CD4-positive, CD25-positive, alpha-beta regulatory T cell (primary cell): Measurements from ENCODE around the gene FLNB. TPM values are rescaled to one million over a fixed set of nuclear protein-coding genes. Genes with fewer than 3 reads are reported as not detected.

Source experiments
- ATAC-seq, 2 donors: fragments of 150-1000 bp; cut with Tn5 transposase; one replicate each; pipeline ENCODE4 v1.10.0; 2021; ENCODE audit warnings: low read depth in 2 of 2, moderate number of reproducible peaks in 2 of 2, moderate library complexity in 1 of 2
- DNase-seq, 3 donors: peaks; one replicate each; pipeline versions ENCODE4 v3.0.0 to v3.0.0-alpha.2; 2012 to 2022; ENCODE audit warnings: mixed read lengths in 1 of 3
- H3K27ac ChIP-seq: one replicate; pipeline ENCODE4 v1.7.0; 2013; ENCODE audit warnings: mild to moderate bottlenecking, low read length; ENCODE audit not compliant: insufficient read depth, poor library complexity, severe bottlenecking
- H3K27me3 ChIP-seq: one replicate; pipeline ENCODE4 v1.7.0; 2013; ENCODE audit warnings: low read length; ENCODE audit not compliant: control insufficient read depth, insufficient read depth
- H3K36me3 ChIP-seq: one replicate; pipeline ENCODE4 v1.7.0; 2013; ENCODE audit warnings: mild to moderate bottlenecking, low read length, moderate library complexity; ENCODE audit not compliant: control insufficient read depth, insufficient read depth
- H3K4me1 ChIP-seq: 2 replicates; pipeline ENCODE4 v1.7.0; 2013; ENCODE audit warnings: mild to moderate bottlenecking, low read length; ENCODE audit not compliant: insufficient read depth, control insufficient read depth, poor library complexity, severe bottlenecking
- H3K4me3 ChIP-seq: one replicate; pipeline ENCODE4 v1.7.0; 2013; ENCODE audit warnings: low read depth, mild to moderate bottlenecking, low read length, moderate library complexity
- H3K9me3 ChIP-seq, 2 experiments: 1 replicate in 1 of 2; 2 replicates in 1 of 2; pipeline ENCODE4 v1.7.0; 2013; ENCODE audit warnings: low read length in 2 of 2, mild to moderate bottlenecking in 1 of 2, moderate library complexity in 1 of 2; ENCODE audit not compliant: control insufficient read depth in 2 of 2
- H3K27ac Mint-ChIP-seq, 3 donors: one replicate each; pipeline ENCODE4 v1.8.0; 2020 to 2022; ENCODE audit warnings: mild to moderate bottlenecking in 3 of 3, mixed read lengths in 3 of 3, moderate library complexity in 2 of 3
- H3K27me3 Mint-ChIP-seq: one replicate; pipeline ENCODE4 v1.8.0; 2022; ENCODE audit warnings: mild to moderate bottlenecking, mixed read lengths
- H3K36me3 Mint-ChIP-seq: one replicate; pipeline ENCODE4 v1.8.0; 2020; ENCODE audit warnings: mixed read lengths
- H3K4me1 Mint-ChIP-seq, 4 donors: one replicate each; pipeline ENCODE4 v1.8.0; 2020 to 2022; ENCODE audit warnings: mixed read lengths in 4 of 4, mild to moderate bottlenecking in 1 of 4
- H3K4me3 Mint-ChIP-seq, 4 donors: one replicate each; pipeline ENCODE4 v1.8.0; 2020 to 2022; ENCODE audit warnings: mild to moderate bottlenecking in 4 of 4, mixed read lengths in 4 of 4, moderate library complexity in 3 of 4
- H3K9me3 Mint-ChIP-seq, 7 donors: one replicate each; pipeline ENCODE4 v1.8.0; 2020 to 2022; ENCODE audit warnings: mixed read lengths in 7 of 7, mild to moderate bottlenecking in 3 of 7, moderate library complexity in 2 of 7
- polyA plus RNA-seq, 4 donors: library from polyadenylated mRNA; unstranded; fragments of 300-500 nt; fragmentation: Illumina TruSeq; gene quantifications; one replicate each; pipeline ENCODE4 v1.2.3, GENCODE V29; 2021
- total RNA-seq: library from RNA; stranded (reverse); gene quantifications from one replicate; pipeline ENCODE4 v1.2.3, GENCODE V29; 2022

Gene FLNB
- total and polyA plus RNA-seq, 5 donors from 2014 or later, result 8.9 to 40.8 (median 14.5) TPM

- Histone ChIP-seq H3K9me3 (no peaks in the 10 kb centered on the region), H3K4me1 (peaks cover 11% of the 10 kb centered on the region), H3K4me3 (no peak overlapping the region), H3K27ac (no peak overlapping the region), H3K27me3 (no peaks in the 10 kb centered on the region), H3K36me3 (no peaks in the 10 kb centered on the region)
- H3K4me3 Mint-ChIP-seq, result peak overlapping the region; percentile 19 to 77 (median 74)
- DNase-seq (peak; percentile 76 to 82 (median 82)), ATAC-seq (peak; percentile 84 to 87)
- peaks cover 0 to 13% (median 6%) of the 10 kb centered on the region in 4 donors for H3K4me1 Mint-ChIP-seq
- peak overlapping the region in 1 of 3 donors; percentile 71 for H3K27ac Mint-ChIP-seq
- H3K9me3 Mint-ChIP-seq, result no peaks in the 10 kb centered on the region
- peaks cover 11% of the 10 kb centered on the region for H3K27me3 Mint-ChIP-seq
- H3K36me3 Mint-ChIP-seq, result no peaks in the 10 kb centered on the region
Measured at GRCh38 chr3:58177747-58178527, 169.7 kb downstream of the FLNB start.

DNA sequence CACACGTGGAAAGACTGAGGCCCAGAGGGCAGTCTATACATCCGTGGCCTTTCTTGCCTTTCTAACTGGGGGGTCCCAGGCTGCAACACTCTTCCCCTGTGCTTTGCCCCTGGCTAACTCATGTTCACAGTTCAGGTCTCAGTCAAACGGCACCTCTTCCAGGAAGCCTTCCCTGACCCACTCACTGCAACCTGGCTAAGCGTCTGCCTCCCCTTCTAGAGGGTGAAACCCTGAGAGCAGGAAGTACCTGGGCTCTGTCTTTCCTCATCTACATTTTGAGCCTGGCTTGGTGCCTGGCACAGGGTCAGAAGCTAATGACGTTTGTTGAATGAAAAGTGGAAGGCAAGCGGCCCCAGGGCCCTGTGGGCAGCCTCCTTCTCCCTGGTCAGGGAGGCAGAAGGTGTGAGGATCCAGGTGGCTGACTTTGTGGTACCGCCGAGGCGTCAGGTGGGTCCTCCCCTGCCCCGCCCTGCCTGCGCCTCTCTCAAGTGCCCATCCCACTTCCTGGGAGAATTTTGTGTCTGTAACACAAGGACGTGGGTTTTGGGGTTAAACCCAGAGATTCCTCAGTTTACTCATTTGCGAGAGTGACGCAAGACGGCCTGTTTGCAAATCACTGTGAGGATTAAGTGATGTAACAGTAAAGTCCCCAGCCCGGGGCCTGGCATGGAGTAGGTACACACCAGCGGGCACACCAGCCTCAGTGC, 170.5 kb downstream of the FLNB start:
- no peaks in the 10 kb centered on the region for H3K9me3 Mint-ChIP-seq
- Histone ChIP-seq H3K4me3 (no peak overlapping the region), H3K27ac (no peak overlapping the region), H3K27me3 (no peaks in the 10 kb centered on the region), H3K36me3 (no peaks in the 10 kb centered on the region), H3K4me1 (peaks cover 11% of the 10 kb centered on the region), H3K9me3 (no peaks in the 10 kb centered on the region)
- no peak overlapping the region for H3K27ac Mint-ChIP-seq
- H3K27me3 Mint-ChIP-seq, result peaks cover 11% of the 10 kb centered on the region
- peaks cover 0 to 13% (median 6%) of the 10 kb centered on the region in 4 donors for H3K4me1 Mint-ChIP-seq
- ATAC-seq (no peak), DNase-seq (no peak)
- H3K36me3 Mint-ChIP-seq, result no peaks in the 10 kb centered on the region
- peak overlapping the region in 3 of 4 donors; percentile 56 to 77 (median 74) for H3K4me3 Mint-ChIP-seq

DNA sequence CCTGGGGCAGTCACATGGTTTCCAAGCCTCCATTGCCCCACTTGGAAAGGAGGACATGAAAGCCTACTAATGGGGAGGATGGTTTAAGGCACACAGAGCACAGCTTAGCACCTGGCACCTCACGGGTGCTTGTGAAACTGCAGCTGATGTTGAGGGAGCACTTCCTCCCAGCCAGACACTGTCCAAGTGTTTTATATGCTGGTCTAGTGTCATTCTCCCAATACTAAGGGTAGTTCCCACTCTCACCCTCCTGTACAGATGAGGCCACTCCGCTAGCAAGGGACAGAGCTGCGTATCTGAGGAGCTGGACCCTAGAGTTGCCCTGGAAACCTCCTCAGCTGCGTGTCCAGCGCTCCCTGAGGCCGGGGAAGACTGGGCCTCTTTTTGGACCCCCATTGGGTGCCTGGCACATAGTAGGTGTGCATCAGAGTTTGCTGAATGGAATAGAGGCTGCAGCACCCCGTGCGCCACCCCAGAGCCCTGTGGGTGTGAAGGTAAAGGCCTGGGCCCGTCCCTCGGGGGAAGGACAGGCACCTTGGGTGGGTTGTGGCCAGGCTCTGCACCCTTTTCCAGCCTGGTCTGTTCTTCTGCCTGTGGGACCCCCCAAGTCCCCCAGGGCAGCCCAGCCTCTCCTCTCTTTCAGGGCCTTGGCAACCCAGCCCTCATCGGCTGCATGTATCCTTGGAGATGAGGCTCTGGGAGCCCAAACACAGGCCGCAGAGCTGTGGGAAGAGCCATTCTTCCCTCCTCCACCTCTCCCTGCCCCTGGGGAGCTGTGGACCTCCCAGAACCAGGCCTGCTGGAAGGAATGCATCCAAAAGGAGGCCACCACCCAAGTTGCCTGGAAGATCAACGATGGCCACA, 171.2 kb downstream of the FLNB start:
- Mint-ChIP-seq H3K4me3 (no peak overlapping the region), H3K4me1 (peaks cover 0 to 13% (median 6%) of the 10 kb centered on the region in 4 donors), H3K36me3 (no peaks in the 10 kb centered on the region), H3K27ac (no peak overlapping the region), H3K27me3 (peaks cover 11% of the 10 kb centered on the region), H3K9me3 (no peaks in the 10 kb centered on the region)
- DNase-seq (no peak), ATAC-seq (no peak)
- Histone ChIP-seq H3K4me3 (no peak overlapping the region), H3K36me3 (no peaks in the 10 kb centered on the region), H3K27ac (no peak overlapping the region), H3K9me3 (no peaks in the 10 kb centered on the region), H3K27me3 (no peaks in the 10 kb centered on the region), H3K4me1 (peaks cover 11% of the 10 kb centered on the region)

- H3K4me3 Mint-ChIP-seq, result no peak overlapping the region
- H3K27ac Mint-ChIP-seq, result no peak overlapping the region
- peaks cover 0 to 13% (median 6%) of the 10 kb centered on the region in 4 donors for H3K4me1 Mint-ChIP-seq
- DNase-seq (no peak), ATAC-seq (no peak)
- no peaks in the 10 kb centered on the region for H3K36me3 ChIP-seq
- peaks cover 11% of the 10 kb centered on the region for H3K4me1 ChIP-seq
- no peak overlapping the region for H3K4me3 ChIP-seq
- H3K27ac ChIP-seq, result no peak overlapping the region
- no peaks in the 10 kb centered on the region for H3K27me3 ChIP-seq
- H3K9me3 ChIP-seq, result no peaks in the 10 kb centered on the region
- H3K27me3 Mint-ChIP-seq, result peaks cover 11% of the 10 kb centered on the region
- H3K36me3 Mint-ChIP-seq, result no peaks in the 10 kb centered on the region
- no peaks in the 10 kb centered on the region for H3K9me3 Mint-ChIP-seq
Measured at GRCh38 chr3:58180099-58180880, 172.1 kb downstream of the FLNB start.

DNA sequence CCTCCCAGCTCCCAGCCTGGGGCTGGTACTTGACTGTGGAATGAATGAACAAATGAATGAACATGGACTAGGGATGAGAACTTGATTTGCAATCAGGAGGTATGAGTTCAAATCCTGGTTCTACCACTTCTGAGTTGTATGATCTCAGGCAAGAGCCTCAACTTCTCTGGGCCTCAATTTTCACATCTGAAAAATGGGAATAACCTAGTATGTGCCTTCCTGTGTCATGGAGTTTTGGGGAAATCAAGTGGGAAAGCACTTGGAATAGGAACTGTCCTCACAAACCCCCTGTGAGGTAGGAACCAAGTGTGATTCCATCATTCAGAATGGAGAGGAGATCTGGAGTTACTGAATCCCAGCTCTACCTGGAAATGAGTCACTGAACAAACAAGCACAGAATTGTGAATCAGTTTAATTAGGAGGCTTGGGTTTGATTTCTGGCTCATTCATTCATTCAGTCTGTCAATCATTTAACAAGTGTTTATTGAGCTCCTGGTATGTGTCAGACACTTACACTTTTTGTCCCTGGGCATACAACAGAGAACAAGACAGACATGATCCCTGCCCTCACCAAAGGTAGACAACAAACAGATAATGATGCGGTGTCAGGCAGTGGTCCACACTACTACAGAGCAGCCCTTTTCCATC, 172.8 kb downstream of the FLNB start:
- Mint-ChIP-seq H3K9me3 (no peaks in the 10 kb centered on the region), H3K27me3 (peaks cover 10% of the 10 kb centered on the region), H3K36me3 (no peaks in the 10 kb centered on the region), H3K4me3 (no peak overlapping the region), H3K4me1 (peaks cover 0 to 13% (median 6%) of the 10 kb centered on the region in 4 donors), H3K27ac (no peak overlapping the region)
- Histone ChIP-seq H3K27ac (no peak overlapping the region), H3K27me3 (no peaks in the 10 kb centered on the region), H3K4me3 (no peak overlapping the region), H3K4me1 (peaks cover 11% of the 10 kb centered on the region), H3K9me3 (no peaks in the 10 kb centered on the region), H3K36me3 (no peaks in the 10 kb centered on the region)
- ATAC-seq, result no peak
- DNase-seq, result no peak

GRCh38 chr3:58183221-58183620, 175.0 kb downstream of the FLNB start:
- Histone ChIP-seq H3K9me3 (no peaks in the 10 kb centered on the region), H3K27me3 (no peaks in the 10 kb centered on the region), H3K27ac (no peak overlapping the region), H3K4me1 (peaks cover 5% of the 10 kb centered on the region), H3K36me3 (no peaks in the 10 kb centered on the region), H3K4me3 (no peak overlapping the region)
- H3K27ac Mint-ChIP-seq, result no peak overlapping the region
- ATAC-seq (no peak), DNase-seq (no peak)
- no peak overlapping the region for H3K4me3 Mint-ChIP-seq
- H3K27me3 Mint-ChIP-seq, result peaks cover 4% of the 10 kb centered on the region
- no peaks in the 10 kb centered on the region for H3K36me3 Mint-ChIP-seq
- H3K4me1 Mint-ChIP-seq, result peaks cover 0 to 11% (median 6%) of the 10 kb centered on the region in 4 donors
- no peaks in the 10 kb centered on the region for H3K9me3 Mint-ChIP-seq
